NCI-H2171 treated with DMSO at 0.1 percent for 48 hours (cell line): ENCODE data around the gene SMPD2.

ENCODE experiments used
- DNase-seq: peaks from one replicate; lab custom pipeline; 2025; lab: John Stamatoyannopoulos, UW

SMPD2 gene

GRCh38 chr6:109446541-109446940 is 6.0 kb downstream of the SMPD2 start:
- no peak for DNase-seq

- DNase-seq, result no peak
Observed at GRCh38 chr6:109447087-109447486, 6.6 kb downstream of the SMPD2 start.

GRCh38 chr6:109447878-109448555 is 7.5 kb downstream of the SMPD2 start:
- no peak for DNase-seq

- no peak for DNase-seq
Observed at GRCh38 chr6:109448615-109449014, 8.1 kb downstream of the SMPD2 start.

DNA sequence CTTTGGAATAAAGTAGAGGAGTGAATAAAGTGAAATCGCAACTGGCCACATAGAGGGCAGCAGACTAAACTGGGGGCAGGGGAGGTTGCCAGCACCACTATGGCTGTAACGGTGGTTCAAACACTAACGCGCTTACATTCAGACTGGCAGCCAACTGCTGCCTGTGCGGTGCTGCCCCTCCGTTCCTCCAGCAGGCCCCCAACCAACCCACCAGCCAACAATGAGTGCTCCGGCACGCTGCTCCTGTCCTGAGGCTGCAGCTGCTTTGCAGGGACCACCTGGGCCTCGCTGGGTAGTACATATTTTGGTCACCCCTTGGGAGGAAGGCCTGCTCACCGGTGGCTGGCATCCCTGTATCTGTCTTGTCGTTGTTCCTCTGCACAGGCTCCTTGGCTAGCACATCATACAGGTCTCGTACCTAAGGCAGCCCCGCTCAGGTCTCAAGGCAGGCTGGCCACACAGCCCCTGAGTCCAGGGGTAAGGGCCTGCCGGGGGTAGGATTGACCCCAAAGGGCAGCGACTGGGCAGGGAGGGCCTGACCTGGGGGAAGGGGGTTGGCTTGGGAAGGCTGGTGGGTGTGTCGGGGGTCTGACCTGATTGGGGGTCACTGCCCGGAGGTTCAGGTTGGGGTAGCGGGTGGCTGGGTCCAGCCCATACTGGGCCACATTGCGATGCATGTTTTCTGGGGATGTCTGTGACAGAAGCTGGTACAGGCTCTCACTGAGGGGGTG is 8.7 kb downstream of the SMPD2 start:
- DNase-seq, result no peak

DNA sequence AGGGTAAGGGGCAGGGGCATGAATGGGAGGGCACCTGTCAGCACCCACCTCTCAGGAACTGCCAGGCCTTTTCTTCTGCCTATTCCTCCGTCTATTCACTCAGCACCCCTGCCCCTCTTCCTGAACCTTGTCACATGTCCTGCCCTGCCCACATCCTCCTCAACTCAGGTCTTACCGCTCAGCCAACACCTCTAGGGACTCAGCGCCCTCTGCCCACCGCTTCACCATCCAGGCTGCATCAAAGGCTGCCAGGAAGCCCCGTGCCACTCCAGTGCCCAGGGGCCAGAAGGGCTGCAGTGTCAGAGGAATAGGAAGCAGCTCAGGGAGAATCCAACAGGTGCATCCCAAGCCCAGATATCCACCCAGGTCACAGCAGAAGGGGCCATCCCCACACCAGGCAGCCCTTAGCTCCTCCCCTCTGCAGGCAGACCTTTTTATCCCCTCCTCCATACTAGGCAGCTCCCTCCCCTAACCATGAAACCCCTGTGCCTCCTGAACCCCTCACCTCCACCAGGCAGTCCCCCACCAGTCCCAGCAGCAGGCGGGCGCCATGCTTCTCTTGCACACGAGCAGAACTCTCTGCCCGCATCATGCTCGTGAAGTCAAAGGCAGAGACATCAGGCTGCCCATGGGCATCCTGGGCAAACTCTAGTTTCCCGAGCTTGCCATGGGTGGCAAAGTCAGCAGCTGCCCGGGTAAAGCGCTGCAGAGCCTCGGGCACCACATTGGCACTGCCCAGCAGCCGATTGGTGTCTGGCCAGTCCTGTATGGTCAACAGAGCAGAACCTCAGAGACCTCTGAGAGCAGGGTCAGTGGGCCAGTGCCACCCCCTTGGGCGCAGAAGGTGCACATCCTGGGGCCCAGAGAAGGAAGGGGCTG is 9.5 kb downstream of the SMPD2 start:
- DNase-seq, result no peak

DNA sequence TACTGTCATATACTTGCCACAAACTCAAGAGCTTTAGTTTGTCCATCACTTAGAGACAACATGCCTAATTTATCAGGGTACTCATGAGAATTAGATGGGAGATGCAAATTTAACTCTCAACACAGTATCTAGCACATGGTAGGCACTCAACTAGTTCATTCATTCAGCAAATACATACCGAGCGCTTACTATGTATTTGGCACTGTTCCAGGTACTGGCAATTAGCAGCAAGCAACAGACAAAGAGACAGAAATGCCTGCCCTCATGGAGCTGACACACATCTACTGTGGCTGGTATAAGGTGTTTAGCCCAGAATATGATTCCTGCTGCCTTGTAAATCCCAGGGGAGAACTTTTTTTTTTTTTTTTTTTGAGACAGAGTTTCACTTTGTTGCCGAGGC is 10.3 kb downstream of the SMPD2 start:
- no peak for DNase-seq

- DNase-seq, result no peak
Observed at GRCh38 chr6:109451376-109451775, 10.9 kb downstream of the SMPD2 start.

- no peak for DNase-seq
Observed at GRCh38 chr6:109452181-109452580, 11.7 kb downstream of the SMPD2 start.

- DNase-seq, result no peak
Observed at GRCh38 chr6:109453156-109453555, 12.6 kb downstream of the SMPD2 start.

DNA sequence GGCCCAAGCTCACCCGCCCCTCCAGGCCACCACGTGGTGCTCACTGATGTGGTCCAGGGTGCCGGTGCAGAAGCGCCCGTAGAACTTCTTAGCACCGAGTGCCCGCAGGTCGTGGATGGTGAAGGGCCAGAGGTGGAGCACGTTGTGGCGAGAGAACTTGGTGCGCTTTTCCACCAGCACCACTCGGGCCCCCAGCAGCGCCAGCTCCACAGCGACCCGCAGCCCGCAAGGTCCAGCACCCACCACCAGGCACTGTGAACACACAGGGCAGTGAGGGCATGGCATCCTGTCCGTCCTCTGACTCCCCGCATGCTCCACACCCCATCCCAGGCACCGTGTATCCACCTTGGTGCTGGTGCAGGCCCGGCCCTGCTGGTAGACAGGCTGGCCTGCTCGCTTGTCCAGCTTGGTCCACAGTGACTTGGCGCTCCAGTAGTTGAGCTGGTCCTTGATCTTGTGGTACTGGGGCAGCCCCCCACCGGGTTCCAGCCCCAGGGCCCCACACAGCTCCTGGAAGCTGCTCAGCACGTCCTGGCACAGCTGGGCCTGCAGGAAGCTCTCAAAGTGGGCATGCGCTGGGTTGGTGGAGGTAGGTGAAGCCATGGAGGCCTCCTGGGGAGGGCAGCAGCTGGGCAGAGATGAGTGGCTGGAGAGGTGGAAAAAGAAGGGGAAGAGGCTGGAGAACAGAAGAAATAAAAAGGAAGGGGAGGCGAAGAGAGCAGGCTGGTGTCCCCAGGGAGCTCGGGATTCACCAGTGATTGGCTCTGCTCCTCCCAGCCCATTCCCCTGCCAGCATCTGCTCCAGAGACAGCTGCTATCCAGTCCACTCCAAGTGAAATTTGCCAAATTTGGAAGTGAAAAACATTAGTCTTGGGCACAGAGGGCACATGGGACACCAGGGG is 13.3 kb downstream of the SMPD2 start:
- peak; percentile 97 for DNase-seq

DNA sequence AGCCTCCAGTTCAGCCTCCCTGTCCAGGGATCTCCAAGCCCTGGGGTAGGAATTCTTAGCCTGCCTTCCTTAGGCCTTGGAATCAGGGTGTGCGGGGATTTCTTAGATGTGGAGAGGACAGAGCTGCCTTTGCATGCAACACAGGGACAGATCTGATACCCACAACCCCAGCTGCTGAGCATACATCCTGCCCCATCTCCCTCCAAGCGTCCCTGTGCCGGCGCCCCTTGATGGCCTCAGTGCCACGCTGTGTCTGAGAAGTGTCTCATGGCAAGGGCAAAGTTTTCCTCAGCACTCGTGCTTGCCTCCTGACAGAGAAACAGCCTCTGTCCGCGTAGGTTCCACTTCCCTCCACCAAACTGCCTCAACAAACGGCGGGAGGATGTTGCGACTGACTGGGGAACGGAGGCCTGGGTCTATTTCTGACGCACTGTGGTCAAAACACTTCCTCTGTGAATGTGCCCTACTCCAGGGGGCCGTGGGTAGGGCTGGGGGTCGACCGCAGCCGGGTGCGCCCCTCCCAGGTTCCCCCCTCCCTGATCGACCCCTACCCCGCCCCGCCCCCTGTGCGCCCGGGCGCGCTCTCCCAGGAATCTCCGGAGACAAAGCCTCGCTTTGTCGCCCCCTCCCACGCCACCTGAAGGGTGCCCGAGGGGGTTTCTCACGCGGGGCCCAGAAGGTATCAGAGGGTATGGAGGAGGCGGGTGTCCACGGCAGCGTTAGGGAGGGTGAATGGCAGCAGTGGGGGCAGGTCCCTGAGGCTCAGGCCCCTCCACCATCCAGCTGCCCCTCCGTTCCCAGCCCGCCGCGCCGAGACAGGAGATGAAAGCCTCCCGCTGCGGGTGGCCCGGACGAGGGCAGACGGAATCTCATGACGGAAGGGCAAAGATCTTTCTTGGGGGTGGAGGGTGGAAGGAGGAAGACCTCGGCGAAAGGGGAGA is 14.2 kb downstream of the SMPD2 start:
- peak; percentile 42 for DNase-seq

GRCh38 chr6:109455437-109456110 is 15.1 kb downstream of the SMPD2 start, which contains the start of gene MICAL1:
Gene MICAL1 (minus strand): TSS chr6:109455772. CDS start chr6:109454196, 1,576 bp downstream.
- peak; percentile 69 for DNase-seq

DNA sequence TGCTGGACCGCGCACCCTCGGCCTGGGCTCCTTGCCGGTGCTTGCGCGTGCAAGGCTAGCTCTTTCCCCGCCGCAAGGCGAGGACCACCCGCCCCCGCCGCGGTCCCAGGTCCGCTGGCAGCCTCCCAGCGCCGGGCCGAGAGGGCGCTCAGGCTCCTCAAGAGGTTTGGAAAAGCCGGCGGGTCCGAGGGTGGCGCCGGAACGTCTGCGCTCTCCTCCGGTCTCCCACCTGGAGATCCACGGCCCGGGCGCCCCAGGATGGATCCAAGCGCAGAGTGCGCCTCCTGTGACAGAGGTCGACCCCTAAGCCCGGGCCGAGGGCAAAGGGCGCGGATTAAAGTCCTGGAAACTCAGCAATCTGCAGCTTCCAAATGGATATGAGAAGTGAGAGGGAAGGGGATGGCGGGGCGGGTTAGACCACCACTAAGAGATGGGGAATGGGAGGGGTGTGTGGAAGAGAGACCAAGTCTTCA is 15.6 kb downstream of the SMPD2 start:
- DNase-seq, result no peak

GRCh38 chr6:109456710-109457561 is 16.4 kb downstream of the SMPD2 start:
- DNase-seq, result no peak

- DNase-seq, result no peak
Observed at GRCh38 chr6:109457562-109457996, 17.1 kb downstream of the SMPD2 start.

GRCh38 chr6:109458774-109459531 is 18.4 kb downstream of the SMPD2 start:
- DNase-seq, result no peak
